HFF-Myc (cell line): ENCODE results near the gene GMPPB.

Experiments
- DNase-seq: peaks from one replicate; pipeline ENCODE4 v3.0.0-alpha.2; 2011; ENCODE audit warnings: low read depth; ENCODE audit errors: extremely low read depth
- H3K4me3 ChIP-seq: replicated peaks from 2 replicates; pipeline ENCODE4 v1.5.1; 2011; ENCODE audit warnings: low read depth, mild to moderate bottlenecking, control low read depth, low read length
- CTCF ChIP-seq: IDR thresholded peaks from 2 replicates; pipeline ENCODE4 v1.5.1; 2012; ENCODE audit warnings: mild to moderate bottlenecking, low read depth, low read length, control low read depth; ENCODE audit errors: missing control alignments

GMPPB gene

DNA sequence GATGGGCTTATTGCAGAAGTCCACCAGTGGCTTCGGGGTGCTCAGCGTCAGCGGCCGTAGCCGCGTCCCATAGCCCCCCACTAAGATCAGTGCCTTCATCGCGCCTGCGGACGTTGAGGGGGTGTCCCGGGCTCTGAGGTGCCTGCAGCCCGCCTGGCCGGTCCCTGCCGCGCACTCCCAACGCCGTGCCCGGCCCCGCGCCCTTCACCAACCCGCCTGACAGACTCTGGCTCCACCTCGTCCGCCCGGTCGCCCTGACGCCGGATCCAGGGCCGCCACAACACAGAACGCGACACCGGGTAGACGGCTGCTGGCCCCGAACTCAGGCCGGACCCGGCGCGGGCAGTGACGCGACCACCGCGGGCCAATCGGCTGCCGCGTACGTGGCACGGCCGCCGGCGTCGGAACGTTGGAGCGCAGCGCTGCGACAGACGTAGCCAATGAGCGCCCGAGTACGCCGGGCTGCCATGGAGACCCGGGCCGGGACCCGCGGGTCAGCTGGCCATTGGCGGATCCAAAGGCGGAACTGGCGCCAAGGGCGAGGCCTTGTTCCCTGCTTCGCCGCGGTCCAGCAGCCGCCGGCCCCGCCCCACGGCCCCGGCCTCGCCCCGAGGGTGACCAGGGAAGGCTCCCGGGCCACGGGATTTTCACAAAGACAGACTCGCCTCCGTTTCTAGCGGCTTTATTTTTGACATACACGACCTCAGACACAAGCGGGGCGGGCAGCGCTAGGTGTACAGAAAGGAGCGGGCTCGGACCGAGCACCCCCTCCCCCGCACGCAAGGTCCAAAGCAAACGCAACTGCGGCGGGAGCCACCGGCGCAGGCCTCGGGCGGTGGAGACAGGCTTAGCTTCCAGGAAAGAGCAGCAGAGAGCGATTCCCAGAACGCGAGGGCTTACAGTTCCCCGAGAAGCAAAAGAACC, at the start of gene GMPPB:
TSS of gene GMPPB (minus strand) at position 324 of the 924 bp plus-strand sequence. CDS start at position 99, 225 bp downstream.
- H3K4me3 ChIP-seq, result peak within 1 kb of the TSS; percentile 92
- DNase-seq, result peak; percentile 79
- no peak for TF ChIP-seq CTCF

GRCh38 chr3:49772703-49773102, 49.0 kb upstream of the GMPPB start:
- no peak for TF ChIP-seq CTCF
- no peak overlapping the region for H3K4me3 ChIP-seq
- no peak for DNase-seq

DNA sequence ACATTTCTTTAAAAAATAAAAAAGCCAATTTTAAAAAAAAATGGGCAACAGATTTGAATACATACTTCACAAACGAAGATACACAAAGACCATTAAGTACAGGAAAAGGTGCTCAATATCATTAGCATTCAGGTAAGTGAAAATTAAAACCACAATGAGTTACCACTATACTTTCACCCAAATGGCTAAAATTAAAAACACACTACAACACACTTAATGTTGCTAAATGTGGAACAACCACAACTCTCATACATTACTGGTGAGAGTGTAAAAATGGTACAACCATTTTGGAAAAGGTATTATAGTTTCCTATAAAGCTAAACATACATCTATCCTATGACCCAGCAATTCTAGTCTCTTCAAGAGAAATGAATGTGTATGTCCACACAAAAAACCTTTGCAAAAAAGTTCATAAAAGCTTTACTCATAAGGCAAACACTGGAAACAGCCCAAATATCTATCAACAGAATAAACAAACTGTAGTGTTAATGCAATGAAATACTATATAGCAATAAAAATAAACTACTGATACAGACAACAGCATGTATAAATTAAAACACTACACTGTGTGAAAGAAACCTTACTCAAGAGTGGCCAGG, 47.7 kb upstream of the GMPPB start:
- DNase-seq, result no peak
- TF ChIP-seq CTCF, result no peak
- H3K4me3 ChIP-seq, result no peak overlapping the region

GRCh38 chr3:49769926-49770325, 46.2 kb upstream of the GMPPB start:
- no peak for TF ChIP-seq CTCF
- DNase-seq, result no peak
- no peak overlapping the region for H3K4me3 ChIP-seq

DNA sequence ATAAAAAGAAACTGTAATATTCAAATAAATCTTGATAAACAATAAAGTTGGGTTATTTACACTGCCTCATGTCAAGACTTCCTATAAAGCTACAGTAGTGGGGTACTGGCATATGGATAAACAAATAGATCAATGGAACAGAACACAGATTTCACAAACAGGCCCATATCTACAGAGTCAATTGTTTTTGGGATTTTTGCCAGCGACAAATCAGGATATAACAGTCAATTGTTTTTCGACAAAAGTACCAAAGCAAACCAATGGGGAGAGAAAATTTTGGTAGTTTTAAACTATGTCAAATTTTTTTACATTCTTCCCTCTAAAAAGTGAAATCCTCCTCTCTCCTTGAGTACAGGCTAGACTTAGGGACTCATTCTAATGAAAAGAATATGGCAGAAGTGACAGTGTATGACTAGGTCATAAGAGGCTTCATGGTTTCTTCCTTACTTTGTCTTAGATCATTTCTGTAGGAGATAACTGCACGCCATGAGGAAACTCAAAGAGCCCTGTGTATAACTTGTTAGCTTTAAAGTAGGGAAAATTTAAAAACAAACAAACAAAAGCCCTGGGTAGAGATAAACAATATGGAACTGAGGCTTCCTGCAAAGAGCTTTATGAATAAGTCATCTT, 45.6 kb upstream of the GMPPB start:
- TF ChIP-seq CTCF, result no peak
- H3K4me3 ChIP-seq, result no peak overlapping the region
- no peak for DNase-seq

GRCh38 chr3:49763981-49764380, 40.2 kb upstream of the GMPPB start:
- H3K4me3 ChIP-seq, result no peak overlapping the region
- TF ChIP-seq CTCF, result no peak
- no peak for DNase-seq
